GM18508 (cell line): Measurements from ENCODE around the gene STH.
"Not testable (repeated sequence)": the region's sequence is repeated elsewhere in the genome, so short reads cannot be mapped to it uniquely, and the experiment has no call there.

ENCODE experiments used
- ATAC-seq: cut with Tn5 transposase; IDR thresholded peaks from one replicate; pipeline ENCODE4 v1.9.1; 2021; ENCODE audit warnings: moderate number of reproducible peaks; ENCODE audit not compliant: insufficient read depth, unreplicated experiment

Gene STH

GRCh38 chr17:46001390-46002310, 2.6 kb downstream of the STH start:
- no peak for ATAC-seq

DNA sequence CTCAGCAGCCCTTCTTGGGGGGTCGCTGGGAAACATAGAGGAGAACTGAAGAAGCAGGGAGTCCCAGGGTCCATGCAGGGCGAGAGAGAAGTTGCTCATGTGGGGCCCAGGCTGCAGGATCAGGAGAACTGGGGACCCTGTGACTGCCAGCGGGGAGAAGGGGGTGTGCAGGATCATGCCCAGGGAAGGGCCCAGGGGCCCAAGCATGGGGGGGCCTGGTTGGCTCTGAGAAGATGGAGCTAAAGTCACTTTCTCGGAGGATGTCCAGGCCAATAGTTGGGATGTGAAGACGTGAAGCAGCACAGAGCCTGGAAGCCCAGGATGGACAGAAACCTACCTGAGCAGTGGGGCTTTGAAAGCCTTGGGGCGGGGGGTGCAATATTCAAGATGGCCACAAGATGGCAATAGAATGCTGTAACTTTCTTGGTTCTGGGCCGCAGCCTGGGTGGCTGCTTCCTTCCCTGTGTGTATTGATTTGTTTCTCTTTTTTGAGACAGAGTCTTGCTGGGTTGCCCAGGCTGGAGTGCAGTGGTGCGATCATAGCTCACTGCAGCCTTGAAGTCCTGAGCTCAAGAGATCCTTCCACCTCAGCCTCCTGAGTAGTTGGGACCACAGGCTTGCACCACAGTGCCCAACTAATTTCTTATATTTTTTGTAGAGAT, 3.4 kb downstream of the STH start:
- no peak for ATAC-seq

DNA sequence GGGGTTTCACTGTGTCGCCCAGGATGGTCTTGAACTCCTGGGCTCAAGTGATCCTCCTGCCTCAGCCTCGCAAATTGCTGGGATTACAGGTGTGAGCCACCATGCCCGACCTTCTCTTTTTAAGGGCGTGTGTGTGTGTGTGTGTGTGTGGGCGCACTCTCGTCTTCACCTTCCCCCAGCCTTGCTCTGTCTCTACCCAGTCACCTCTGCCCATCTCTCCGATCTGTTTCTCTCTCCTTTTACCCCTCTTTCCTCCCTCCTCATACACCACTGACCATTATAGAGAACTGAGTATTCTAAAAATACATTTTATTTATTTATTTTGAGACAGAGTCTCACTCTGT, 3.9 kb downstream of the STH start:
- ATAC-seq: no peak

DNA sequence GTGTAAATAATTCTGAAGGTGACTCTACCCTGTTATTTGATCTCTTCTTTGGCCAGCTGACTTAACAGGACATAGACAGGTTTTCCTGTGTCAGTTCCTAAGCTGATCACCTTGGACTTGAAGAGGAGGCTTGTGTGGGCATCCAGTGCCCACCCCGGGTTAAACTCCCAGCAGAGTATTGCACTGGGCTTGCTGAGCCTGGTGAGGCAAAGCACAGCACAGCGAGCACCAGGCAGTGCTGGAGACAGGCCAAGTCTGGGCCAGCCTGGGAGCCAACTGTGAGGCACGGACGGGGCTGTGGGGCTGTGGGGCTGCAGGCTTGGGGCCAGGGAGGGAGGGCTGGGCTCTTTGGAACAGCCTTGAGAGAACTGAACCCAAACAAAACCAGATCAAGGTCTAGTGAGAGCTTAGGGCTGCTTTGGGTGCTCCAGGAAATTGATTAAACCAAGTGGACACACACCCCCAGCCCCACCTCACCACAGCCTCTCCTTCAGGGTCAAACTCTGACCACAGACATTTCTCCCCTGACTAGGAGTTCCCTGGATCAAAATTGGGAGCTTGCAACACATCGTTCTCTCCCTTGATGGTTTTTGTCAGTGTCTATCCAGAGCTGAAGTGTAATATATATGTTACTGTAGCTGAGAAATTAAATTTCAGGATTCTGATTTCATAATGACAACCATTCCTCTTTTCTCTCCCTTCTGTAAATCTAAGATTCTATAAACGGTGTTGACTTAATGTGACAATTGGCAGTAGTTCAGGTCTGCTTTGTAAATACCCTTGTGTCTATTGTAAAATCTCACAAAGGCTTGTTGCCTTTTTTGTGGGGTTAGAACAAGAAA, 5.1 kb downstream of the STH start:
- ATAC-seq: no peak

DNA sequence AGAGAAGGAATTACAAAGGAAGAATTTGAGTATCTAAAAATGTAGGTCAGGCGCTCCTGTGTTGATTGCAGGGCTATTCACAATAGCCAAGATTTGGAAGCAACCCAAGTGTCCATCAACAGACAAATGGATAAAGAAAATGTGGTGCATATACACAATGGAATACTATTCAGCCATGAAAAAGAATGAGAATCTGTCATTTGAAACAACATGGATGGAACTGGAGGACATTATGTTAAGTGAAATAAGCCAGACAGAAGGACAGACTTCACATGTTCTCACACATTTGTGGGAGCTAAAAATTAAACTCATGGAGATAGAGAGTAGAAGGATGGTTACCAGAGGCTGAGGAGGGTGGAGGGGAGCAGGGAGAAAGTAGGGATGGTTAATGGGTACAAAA, 7.0 kb downstream of the STH start:
- not testable (repeated sequence) for ATAC-seq

GRCh38 chr17:46007461-46007965, 8.5 kb downstream of the STH start:
- ATAC-seq: no peak

GRCh38 chr17:46008591-46008990, 9.5 kb downstream of the STH start:
- no peak for ATAC-seq

GRCh38 chr17:46009681-46010596, 10.9 kb downstream of the STH start:
- ATAC-seq: no peak

DNA sequence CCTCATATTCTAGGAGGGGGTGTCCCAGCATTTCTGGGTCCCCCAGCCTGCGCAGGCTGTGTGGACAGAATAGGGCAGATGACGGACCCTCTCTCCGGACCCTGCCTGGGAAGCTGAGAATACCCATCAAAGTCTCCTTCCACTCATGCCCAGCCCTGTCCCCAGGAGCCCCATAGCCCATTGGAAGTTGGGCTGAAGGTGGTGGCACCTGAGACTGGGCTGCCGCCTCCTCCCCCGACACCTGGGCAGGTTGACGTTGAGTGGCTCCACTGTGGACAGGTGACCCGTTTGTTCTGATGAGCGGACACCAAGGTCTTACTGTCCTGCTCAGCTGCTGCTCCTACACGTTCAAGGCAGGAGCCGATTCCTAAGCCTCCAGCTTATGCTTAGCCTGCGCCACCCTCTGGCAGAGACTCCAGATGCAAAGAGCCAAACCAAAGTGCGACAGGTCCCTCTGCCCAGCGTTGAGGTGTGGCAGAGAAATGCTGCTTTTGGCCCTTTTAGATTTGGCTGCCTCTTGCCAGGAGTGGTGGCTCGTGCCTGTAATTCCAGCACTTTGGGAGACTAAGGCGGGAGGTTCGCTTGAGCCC, 11.6 kb downstream of the STH start:
- ATAC-seq: no peak

- ATAC-seq: no peak
Observed at GRCh38 chr17:46011711-46012505, 12.9 kb downstream of the STH start.

- no peak for ATAC-seq
Observed at GRCh38 chr17:46012506-46013079, 13.5 kb downstream of the STH start.

DNA sequence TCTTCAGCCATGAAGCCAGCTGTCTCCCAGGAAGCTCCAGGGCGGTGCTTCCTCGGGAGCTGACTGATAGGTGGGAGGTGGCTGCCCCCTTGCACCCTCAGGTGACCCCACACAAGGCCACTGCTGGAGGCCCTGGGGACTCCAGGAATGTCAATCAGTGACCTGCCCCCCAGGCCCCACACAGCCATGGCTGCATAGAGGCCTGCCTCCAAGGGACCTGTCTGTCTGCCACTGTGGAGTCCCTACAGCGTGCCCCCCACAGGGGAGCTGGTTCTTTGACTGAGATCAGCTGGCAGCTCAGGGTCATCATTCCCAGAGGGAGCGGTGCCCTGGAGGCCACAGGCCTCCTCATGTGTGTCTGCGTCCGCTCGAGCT, 14.1 kb downstream of the STH start:
- no peak for ATAC-seq

- no peak for ATAC-seq
Observed at GRCh38 chr17:46013502-46014165, 14.6 kb downstream of the STH start.

GRCh38 chr17:46019408-46019925, 20.4 kb downstream of the STH start:
- not testable (repeated sequence) for ATAC-seq

GRCh38 chr17:46020023-46020761, 21.1 kb downstream of the STH start:
- ATAC-seq: no peak

GRCh38 chr17:46020998-46021397, 21.9 kb downstream of the STH start:
- ATAC-seq: no peak

GRCh38 chr17:46023366-46023765, 24.3 kb downstream of the STH start:
- ATAC-seq: not testable (repeated sequence)
